GM18951 (cell line): ENCODE results near the gene COG2.

Experiments
- POLR2A ChIP-seq: IDR thresholded peaks from 4 replicates; pipeline ENCODE4 v1.6.1; 2011; ENCODE audit warnings: mild to moderate bottlenecking; ENCODE audit not compliant: insufficient read length, insufficient read depth; ENCODE audit errors: extremely low read depth
- in situ Hi-C: fragments of 300-500 bp; cut with MboI; formaldehyde crosslinking; loops from one replicate; pipeline ENCODE4 v1.12.0; 2022; ENCODE audit warnings: low sequenced_read_pairs, mixed read lengths, inconsistent platforms; ENCODE audit not compliant: unreplicated experiment

COG2 gene

GRCh38 chr1:230704830-230705229 is 62.5 kb downstream of the COG2 start:
- in situ Hi-C loops, result no loop called here
- TF ChIP-seq POLR2A, result no peak

- no peak for TF ChIP-seq POLR2A
- in situ Hi-C loops, result no loop called here
These were observed 63.2 kb downstream of the COG2 start for GRCh38 chr1:230705289-230706019.

GRCh38 chr1:230706020-230706699 is 63.9 kb downstream of the COG2 start:
- in situ Hi-C loops, result no loop called here
- no peak for TF ChIP-seq POLR2A

GRCh38 chr1:230706887-230707731 is 64.8 kb downstream of the COG2 start:
- in situ Hi-C loops, result no loop called here
- no peak for TF ChIP-seq POLR2A

GRCh38 chr1:230707732-230708630 is 65.7 kb downstream of the COG2 start:
- in situ Hi-C loops, result no loop called here
- no peak for TF ChIP-seq POLR2A

- TF ChIP-seq POLR2A, result no peak
- in situ Hi-C loops, result no loop called here
These were observed 66.6 kb downstream of the COG2 start for GRCh38 chr1:230708631-230709580.

GRCh38 chr1:230709619-230710542 is 67.6 kb downstream of the COG2 start:
- in situ Hi-C loops, result no loop called here
- no peak for TF ChIP-seq POLR2A

- TF ChIP-seq POLR2A, result no peak
These were observed 68.2 kb downstream of the COG2 start for GRCh38 chr1:230710543-230710904.

GRCh38 chr1:230711245-230711644 is 69.0 kb downstream of the COG2 start:
- no peak for TF ChIP-seq POLR2A
- in situ Hi-C loops, result no loop called here

More at GRCh38 chr1:230710543-230710904, 68.2 kb downstream of the COG2 start:
- in situ Hi-C loops, result no loop called here

- in situ Hi-C loops, result no loop called here
- no peak for TF ChIP-seq POLR2A
These were observed 70.2 kb downstream of the COG2 start for GRCh38 chr1:230712470-230712942.

- in situ Hi-C loops, result no loop called here
These were observed 70.9 kb downstream of the COG2 start for GRCh38 chr1:230713138-230713537.

GRCh38 chr1:230713547-230713914 is 71.2 kb downstream of the COG2 start:
- TF ChIP-seq POLR2A, result no peak
- in situ Hi-C loops, result no loop called here

More at GRCh38 chr1:230713138-230713537, 70.9 kb downstream of the COG2 start:
- no peak for TF ChIP-seq POLR2A
